Heart right ventricle (tissue), 16 donors: ENCODE measurements around the gene NRL. TPM values are rescaled to one million over a fixed set of nuclear protein-coding genes. Genes with fewer than 3 reads are reported as not detected.

Experiments used
- ATAC-seq, 8 donors: fragments of 200-7000 bp; cut with Tn5 transposase; one replicate each; pipeline ENCODE4 v1.9.1; 2020; ENCODE audit warnings: mild to moderate bottlenecking in 8 of 8, moderate library complexity in 8 of 8, moderate number of reproducible peaks in 1 of 8
- DNase-seq, 2 donors: peaks; one replicate each; pipeline ENCODE4 v3.0.0-alpha.2; 2020
- H3K27ac ChIP-seq, 10 donors: fragments of 200-600 bp; sonication (generic) in 2 of 10; one replicate each; pipeline versions ENCODE4 v1.5.0 to v1.8.0; 2020 to 2022; ENCODE audit warnings: mild to moderate bottlenecking in 3 of 10
- H3K27me3 ChIP-seq, 7 donors: fragments of 200-600 bp; one replicate each; pipeline ENCODE4 v1.8.0; 2021 to 2022; ENCODE audit warnings: mild to moderate bottlenecking in 2 of 7
- H3K36me3 ChIP-seq, 9 donors: fragments of 200-600 bp; sonication (generic) in 1 of 9; one replicate each; pipeline versions ENCODE4 v1.5.0 to v1.8.0; 2020 to 2022; ENCODE audit warnings: mild to moderate bottlenecking in 2 of 9
- H3K4me1 ChIP-seq, 9 donors: fragments of 200-600 bp; sonication (generic) in 1 of 9; one replicate each; pipeline versions ENCODE4 v1.5.0 to v1.8.0; 2020 to 2022; ENCODE audit warnings: mild to moderate bottlenecking in 4 of 9
- H3K4me3 ChIP-seq, 10 donors: fragments of 200-600 bp; sonication (generic) in 2 of 10; one replicate each; pipeline versions ENCODE4 v1.5.0 to v1.8.0; 2020 to 2022; ENCODE audit warnings: mild to moderate bottlenecking in 7 of 10, moderate library complexity in 2 of 10
- H3K9me3 ChIP-seq, 11 donors: fragments of 200-600 bp in 10 of 11; sonication (generic) in 2 of 11; one replicate each; pipeline versions ENCODE4 v1.5.0 to v1.8.0; 2013 to 2022; ENCODE audit warnings: mild to moderate bottlenecking in 2 of 11, control low read depth in 1 of 11, moderate library complexity in 1 of 11
- WGBS, 2 donors: extraction: QIAGEN DNeasy Blood & Tissue Kit; methylation state at CpG; one replicate each; pipeline ENCODE4 v1.1.7; 2013; ENCODE audit warnings: inconsistent platforms in 1 of 2; 5-methylcytosine and 5-hydroxymethylcytosine counted together
- intact Hi-C, 10 donors: fragments of 100-400 bp; cut with DNase I; formaldehyde crosslinking; loops; one replicate each; pipeline versions ENCODE4 v1.11.1 to v1.14.2; 2022
- polyA plus RNA-seq, 2 donors: library from polyadenylated mRNA; stranded (reverse); fragments of 200-250 nt; gene quantifications; one replicate each; pipeline ENCODE4 v1.2.3, GENCODE V29; 2013
- total RNA-seq, 10 donors: library from RNA; stranded (reverse); fragmentation: NEBNext Ultra II Directional in 3 of 10; extraction: Animal tissue kit (Norgen Biotek cat#: 25700) in 3 of 10; gene quantifications; one replicate each; pipeline versions ENCODE4 v1.2.1 to v1.2.4, GENCODE V29; 2021 to 2023
- TF ChIP-seq, protein P1 (sequence below), 9 donors: fragments of 200-600 bp; sonication (generic) in 2 of 9; IDR thresholded peaks; one replicate each; pipeline versions ENCODE4 v1.5.0 to v1.8.0; 2021 to 2022; ENCODE audit warnings: antibody characterized with exemption in 9 of 9, mild to moderate bottlenecking in 5 of 9, moderate library complexity in 1 of 9
- donor health status: Arrhythmogenic right ventricular cardiomyopathy.
- donor health status: ischemic (EF 13 %, LVEDD 7.1; RV severe dilation, severe dysfunction).
- donor health status: healthy with polysubstance abuse.
- donor health status: DM: no; HTN: yes; CAD: no.
- donor health status: DM: no; HTN: no; CAD: no.
- donor health status: ischemic (EF 25% LVEDD 6.9; RV normal size, moderate dysfunction).
- donor health status: ischemic (EF 25% LVEDD 5.7; RV mildly dilated, moderate dysfunction).
- donor health status: healthy.
- donor health status: DM: yes; HTN: yes; CAD: no.
- donor health status: Ischemic cardiomyopathy.
- donor health status: ischemic (EF 35%, LVEDD 5.7; RV mildly dilated, moderate dysfunction).
- donor health status: nonischemic (EF 11% LVEDD 7.7; RV severe dilation, severe dysfunction).
- donor health status: DM: yes; HTN: yes; CAD: no.
- donor health status: PGD.
- donor health status: ischemic (EF 29% LVEDD 5.4; RV normal size, mild dysfunction).
- donor health status: nonischemic (EF 23%, LVEDD 6.1; RV moderate dilation, normal function).

The NRL gene
- total and polyA plus RNA-seq, 12 donors = 1.5 to 3.5 (median 2.2) TPM

GRCh38 chr14:24080888-24081738, 33.6 kb downstream of the NRL start:
- Histone ChIP-seq H3K4me1 (peaks cover 0 to 12% (median 6%) of the 10 kb centered on the region in 9 donors), H3K27ac (peak overlapping the region in 5 of 10 donors; percentile 18 to 77 (median 45)), H3K36me3 (no peaks in the 10 kb centered on the region), H3K27me3 (peaks cover 0 to 39% (median 4%) of the 10 kb centered on the region in 7 donors), H3K4me3 (peak overlapping the region; percentile 8 to 64 (median 60)), H3K9me3 (no peaks in the 10 kb centered on the region)
- intact Hi-C loops = loop anchor here in 1 of 10 donors (10.0 kb wide), 1 partner anchor 96 kb away; the partner anchor contains the start of gene DHRS4L2
- DNase-seq (peak; percentile 31 to 48), ATAC-seq (peak; percentile 61 to 80 (median 75))
- WGBS, 2 donors = 0 to 1% methylated on average over 66 to 74 of the region's 74 CpGs
- TF ChIP-seq, protein P1, sequence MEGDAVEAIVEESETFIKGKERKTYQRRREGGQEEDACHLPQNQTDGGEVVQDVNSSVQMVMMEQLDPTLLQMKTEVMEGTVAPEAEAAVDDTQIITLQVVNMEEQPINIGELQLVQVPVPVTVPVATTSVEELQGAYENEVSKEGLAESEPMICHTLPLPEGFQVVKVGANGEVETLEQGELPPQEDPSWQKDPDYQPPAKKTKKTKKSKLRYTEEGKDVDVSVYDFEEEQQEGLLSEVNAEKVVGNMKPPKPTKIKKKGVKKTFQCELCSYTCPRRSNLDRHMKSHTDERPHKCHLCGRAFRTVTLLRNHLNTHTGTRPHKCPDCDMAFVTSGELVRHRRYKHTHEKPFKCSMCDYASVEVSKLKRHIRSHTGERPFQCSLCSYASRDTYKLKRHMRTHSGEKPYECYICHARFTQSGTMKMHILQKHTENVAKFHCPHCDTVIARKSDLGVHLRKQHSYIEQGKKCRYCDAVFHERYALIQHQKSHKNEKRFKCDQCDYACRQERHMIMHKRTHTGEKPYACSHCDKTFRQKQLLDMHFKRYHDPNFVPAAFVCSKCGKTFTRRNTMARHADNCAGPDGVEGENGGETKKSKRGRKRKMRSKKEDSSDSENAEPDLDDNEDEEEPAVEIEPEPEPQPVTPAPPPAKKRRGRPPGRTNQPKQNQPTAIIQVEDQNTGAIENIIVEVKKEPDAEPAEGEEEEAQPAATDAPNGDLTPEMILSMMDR (IDR thresholded peaks at IDR 0.05) = no peak

GRCh38 chr14:24080142-24080530, 34.6 kb downstream of the NRL start:
- intact Hi-C loops = loop anchor here in 1 of 10 donors (10.0 kb wide), 1 partner anchor 95 kb away; the partner anchor contains the start of gene DHRS4L2
- ATAC-seq (no peak), DNase-seq (no peak)
- Histone ChIP-seq H3K27ac (no peak overlapping the region), H3K4me3 (no peak overlapping the region), H3K27me3 (peaks cover 0 to 39% (median 7%) of the 10 kb centered on the region in 7 donors), H3K4me1 (peaks cover 0 to 12% (median 6%) of the 10 kb centered on the region in 9 donors), H3K36me3 (no peaks in the 10 kb centered on the region), H3K9me3 (no peaks in the 10 kb centered on the region)
- WGBS, 2 donors = 82 to 86% methylated on average over 6 of the region's 6 CpGs
- TF ChIP-seq, protein P1 (IDR thresholded peaks at IDR 0.05) = no peak

- Histone ChIP-seq H3K36me3 (no peaks in the 10 kb centered on the region), H3K27ac (no peak overlapping the region), H3K4me1 (peaks cover 0 to 12% (median 6%) of the 10 kb centered on the region in 9 donors), H3K4me3 (no peak overlapping the region), H3K9me3 (no peaks in the 10 kb centered on the region), H3K27me3 (peaks cover 0 to 39% (median 7%) of the 10 kb centered on the region in 7 donors)
- DNase-seq (no peak), ATAC-seq (no peak)
- 90 to 95% methylated on average over 9 of the region's 9 CpGs for WGBS, 2 donors
- intact Hi-C loops = loop anchor here in 1 of 10 donors (10.0 kb wide), 1 partner anchor 95 kb away; the partner anchor contains the start of gene DHRS4L2
- TF ChIP-seq, protein P1 (IDR thresholded peaks at IDR 0.05) = no peak
Observed at GRCh38 chr14:24079491-24080141, 35.1 kb downstream of the NRL start.

DNA sequence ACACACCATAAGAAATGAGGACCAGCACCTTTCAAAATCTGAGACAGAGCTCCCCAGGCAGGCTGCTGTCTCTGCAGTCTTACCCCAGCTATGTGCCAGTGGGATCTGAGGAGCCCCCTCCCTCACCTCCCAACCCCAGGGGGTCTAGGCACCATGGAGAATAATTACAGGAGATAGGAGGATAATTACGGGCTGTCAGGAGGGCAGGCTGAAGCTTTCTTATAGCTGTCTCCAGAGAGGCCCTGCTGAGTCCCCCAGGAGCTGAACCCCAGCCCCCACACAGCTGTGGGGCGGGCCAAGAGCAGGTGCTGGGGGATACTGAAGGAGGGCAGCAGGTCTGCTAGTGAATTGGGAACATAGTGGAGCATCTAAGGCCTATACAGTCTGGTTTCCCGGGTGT, 36.6 kb downstream of the NRL start:
- Histone ChIP-seq H3K27ac (no peak overlapping the region), H3K4me1 (peaks cover 0 to 12% (median 6%) of the 10 kb centered on the region in 9 donors), H3K27me3 (peaks cover 0 to 39% (median 15%) of the 10 kb centered on the region in 7 donors), H3K9me3 (no peaks in the 10 kb centered on the region), H3K36me3 (no peaks in the 10 kb centered on the region), H3K4me3 (no peak overlapping the region)
- 72 to 77% methylated on average over 3 of the region's 3 CpGs for WGBS, 2 donors
- no peak for ATAC-seq
- TF ChIP-seq, protein P1 (IDR thresholded peaks at IDR 0.05) = no peak
- DNase-seq = no peak
- intact Hi-C loops = no loop called here
